ENCODE results near the gene LRRC8B. TPM values are rescaled to one million over a fixed set of nuclear protein-coding genes. Genes with fewer than 3 reads are reported as not detected.
A peak's percentile ranks its signal among the peaks of the same experiment; 100 is the strongest.

The LRRC8B gene
- total and polyA plus RNA-seq, 9 donors: 1.2 to 9.3 (median 6.8) TPM

- Histone ChIP-seq H3K27me3 (no peaks in the 10 kb centered on the region), H3K27ac (peak overlapping the region in 1 of 2 donors; percentile 5), H3K4me3 (no peak overlapping the region), H3K36me3 (no peaks in the 10 kb centered on the region), H3K9me3 (no peaks in the 10 kb centered on the region), H3K4me1 (ENCODE audit: insufficient read depth) (peaks cover 4% of the 10 kb centered on the region)
- WGBS, 3 donors: 22 to 45% (median 33%) methylated on average over 3 of the region's 3 CpGs
- intact Hi-C loops (cut with DNase I): no loop called here
- no peak for DNase-seq
- TF ChIP-seq CTCF (IDR thresholded peaks at IDR 0.05): peak in 1 of 3 donors; percentile 24
- TF ChIP-seq EP300 (IDR thresholded peaks at IDR 0.05): no peak
- TF ChIP-seq POLR2A (IDR thresholded peaks at IDR 0.05): no peak
These were observed 98.3 kb downstream of the LRRC8B start for GRCh38 chr1:89622895-89623294.

- no peaks in the 10 kb centered on the region for H3K27me3 ChIP-seq
- DNase-seq: no peak
- H3K4me1 ChIP-seq (ENCODE audit: insufficient read depth): peaks cover 4% of the 10 kb centered on the region
- no peaks in the 10 kb centered on the region for H3K9me3 ChIP-seq
- H3K4me3 ChIP-seq: no peak overlapping the region
- TF ChIP-seq CTCF (IDR thresholded peaks at IDR 0.05) (no peak), POLR2A (IDR thresholded peaks at IDR 0.05) (no peak), EP300 (IDR thresholded peaks at IDR 0.05) (no peak)
- 11 to 24% (median 13%) methylated on average over 1 of the region's 1 CpG for WGBS, 3 donors
- intact Hi-C loops (cut with DNase I): no loop called here
- H3K36me3 ChIP-seq: no peaks in the 10 kb centered on the region
- peak overlapping the region in 1 of 2 donors; percentile 5 for H3K27ac ChIP-seq
These were observed 99.7 kb downstream of the LRRC8B start for GRCh38 chr1:89624314-89624713.

- TF ChIP-seq POLR2A (IDR thresholded peaks at IDR 0.05) (no peak), CTCF (IDR thresholded peaks at IDR 0.05) (no peak), EP300 (IDR thresholded peaks at IDR 0.05) (no peak)
- H3K36me3 ChIP-seq: no peaks in the 10 kb centered on the region
- H3K4me1 ChIP-seq (ENCODE audit: insufficient read depth): peaks cover 4% of the 10 kb centered on the region
- 26 to 39% (median 36%) methylated on average over 4 of the region's 4 CpGs for WGBS, 3 donors
- no peak overlapping the region for H3K4me3 ChIP-seq
- H3K27me3 ChIP-seq: no peaks in the 10 kb centered on the region
- H3K9me3 ChIP-seq: no peaks in the 10 kb centered on the region
- DNase-seq: no peak
- intact Hi-C loops (cut with DNase I): no loop called here
- H3K27ac ChIP-seq: peak overlapping the region in 1 of 2 donors; percentile 5
These were observed 100.2 kb downstream of the LRRC8B start for GRCh38 chr1:89624715-89625323.

- TF ChIP-seq EP300 (IDR thresholded peaks at IDR 0.05) (no peak), CTCF (IDR thresholded peaks at IDR 0.05) (no peak), POLR2A (IDR thresholded peaks at IDR 0.05) (no peak)
- no peak overlapping the region for H3K4me3 ChIP-seq
- H3K27me3 ChIP-seq: no peaks in the 10 kb centered on the region
- H3K9me3 ChIP-seq: no peaks in the 10 kb centered on the region
- intact Hi-C loops (cut with DNase I): no loop called here
- no peak overlapping the region for H3K27ac ChIP-seq
- DNase-seq: no peak
- peaks cover 4% of the 10 kb centered on the region for H3K4me1 ChIP-seq (ENCODE audit: insufficient read depth)
- no peaks in the 10 kb centered on the region for H3K36me3 ChIP-seq
These were observed 103.0 kb downstream of the LRRC8B start for GRCh38 chr1:89627596-89627962.

All from ovary (tissue), 9 donors.